Esophagus muscularis mucosa (tissue), 4 donors: Measurements from ENCODE around the gene CD28. TPM values are rescaled to one million over a fixed set of nuclear protein-coding genes. Genes with fewer than 3 reads are reported as not detected.
"Not testable (repeated sequence)": the region's sequence is repeated elsewhere in the genome, so short reads cannot be mapped to it uniquely, and the experiment has no call there.

Source experiments
- DNase-seq: peaks from one replicate; pipeline ENCODE4 v3.0.0-alpha.2; 2017; ENCODE audit errors: extremely low spot score
- H3K27ac ChIP-seq, 4 donors: fragments of 200-600 bp; sonication (generic); replicated peaks in 1 of 4; 1 replicate in 3 of 4; 2 replicates in 1 of 4; pipeline ENCODE4 v1.5.1; 2016 to 2019; ENCODE audit warnings: mild to moderate bottlenecking in 1 of 4
- H3K27me3 ChIP-seq, 4 donors: fragments of 200-600 bp; sonication (generic); one replicate each; pipeline versions ENCODE4 v1.5.1 to v1.6.0; 2016 to 2019
- H3K36me3 ChIP-seq, 4 donors: fragments of 200-600 bp; sonication (generic); one replicate each; pipeline ENCODE4 v1.5.1; 2016 to 2019
- H3K4me1 ChIP-seq, 4 donors: fragments of 200-600 bp; sonication (generic); one replicate each; pipeline ENCODE4 v1.5.1; 2016 to 2019
- H3K4me3 ChIP-seq, 4 donors: fragments of 200-600 bp; sonication (generic); 1 replicate in 2 of 4; 2 replicates in 2 of 4; pipeline ENCODE4 v1.5.1; 2016 to 2019; ENCODE audit warnings: mild to moderate bottlenecking in 4 of 4, moderate library complexity in 1 of 4
- H3K9me3 ChIP-seq, 4 donors: fragments of 200-600 bp; sonication (generic); 1 replicate in 3 of 4; 2 replicates in 1 of 4; pipeline ENCODE4 v1.5.1; 2016 to 2019
- CTCF ChIP-seq, 3 experiments: fragments of 200-600 bp in 2 of 3; fragments of 450-650 bp in 1 of 3; sonication (generic) in 2 of 3; IDR thresholded peaks; one replicate each; pipeline ENCODE4 v1.5.1; 2017 to 2019; ENCODE audit warnings: antibody characterized with exemption in 3 of 3, mild to moderate bottlenecking in 2 of 3, moderate library complexity in 1 of 3
- EP300 ChIP-seq: sonication (generic); formaldehyde crosslinking; IDR thresholded peaks from one replicate; pipeline ENCODE4 v1.6.1; 2017; ENCODE audit warnings: antibody characterized with exemption
- POLR2A ChIP-seq: fragments of 450-650 bp; IDR thresholded peaks from one replicate; pipeline ENCODE4 v1.6.1; 2017; ENCODE audit warnings: antibody characterized with exemption, moderate library complexity, mild to moderate bottlenecking, low read depth
- POLR2AphosphoS5 ChIP-seq, 2 donors: sonication (generic); formaldehyde crosslinking; IDR thresholded peaks; one replicate each; pipeline ENCODE4 v1.6.1; 2017; ENCODE audit warnings: antibody characterized with exemption in 2 of 2
- WGBS: methylation state at CpG from one replicate; pipeline ENCODE4 v1.1.5; 2018; 5-methylcytosine and 5-hydroxymethylcytosine counted together
- intact Hi-C: fragments of 100-400 bp; cut with DNase I; formaldehyde crosslinking; loops from one replicate; pipeline ENCODE4 v1.15.1; 2023
- small RNA-seq, 3 donors: library from RNA; depleted of rRNA; stranded (forward); fragments of <200 nt; gene quantifications; one replicate each; pipeline ENCODE3, GENCODE V24; 2016
- total RNA-seq, 4 donors: library from RNA; depleted of rRNA; stranded (reverse); fragments of >200 nt; gene quantifications; one replicate each; pipeline versions ENCODE4 v1.1.0 to v1.2.1, GENCODE V29; 2016

Gene CD28
- total RNA-seq, 4 donors from 2014 or later: under 0.01 to 2.2 (median 0.28) TPM

DNA sequence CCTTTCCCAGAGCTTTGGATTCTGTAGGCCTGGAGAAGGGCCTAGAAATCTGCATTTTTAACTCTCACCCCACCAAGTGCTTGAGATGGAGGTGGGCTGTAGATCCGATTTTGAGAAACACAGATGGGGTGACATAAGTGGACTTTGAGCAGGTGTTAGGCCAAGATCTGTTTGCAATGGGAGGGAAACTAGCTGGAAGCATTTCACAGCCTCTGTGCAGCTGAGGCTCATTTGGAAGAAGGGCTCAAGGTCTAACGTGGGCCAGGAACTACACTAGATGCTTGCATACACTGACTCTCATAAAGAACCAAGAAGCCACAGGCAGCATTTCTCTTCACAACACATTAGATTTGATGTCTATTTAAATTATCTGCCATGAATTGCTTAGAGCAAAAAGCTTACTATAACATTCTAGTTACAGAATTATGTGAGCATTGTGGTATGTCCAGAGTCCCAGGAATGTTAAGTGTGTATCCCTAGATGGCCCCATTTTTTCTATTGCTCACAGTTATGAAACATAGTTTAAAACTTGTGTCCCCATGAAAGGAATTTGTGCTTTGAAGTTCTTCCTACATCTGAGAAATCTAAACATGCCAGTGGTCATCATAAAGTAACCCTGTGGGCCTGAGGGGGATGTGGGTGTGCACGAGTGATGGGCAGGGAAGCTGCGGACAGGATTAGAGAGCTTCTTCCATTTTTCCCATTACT, 77.2 kb downstream of the CD28 start:
- WGBS: 72% methylated on average over 4 of the region's 4 CpGs
- intact Hi-C loops: loop anchor here (10.0 kb wide), 1 partner anchor 249 kb away; the partner anchor contains the start of gene RAPH1
- H3K36me3 ChIP-seq: no peaks in the 10 kb centered on the region
- peak overlapping the region in 2 of 4 donors; percentile 25 to 37 for H3K27ac ChIP-seq
- TF ChIP-seq POLR2A (no peak), EP300 (no peak), CTCF (IDR thresholded peaks at IDR 0.05) (no peak), POLR2AphosphoS5 (IDR thresholded peaks at IDR 0.05) (no peak)
- no peak overlapping the region for H3K4me3 ChIP-seq
- DNase-seq: no peak
- H3K27me3 ChIP-seq: no peaks in the 10 kb centered on the region
- H3K4me1 ChIP-seq: peaks cover 8 to 56% (median 49%) of the 10 kb centered on the region in 4 donors
- no peaks in the 10 kb centered on the region for H3K9me3 ChIP-seq

- peaks cover 8 to 56% (median 51%) of the 10 kb centered on the region in 4 donors for H3K4me1 ChIP-seq
- not testable (repeated sequence) for H3K9me3 ChIP-seq, H3K27me3 ChIP-seq, H3K27ac ChIP-seq, DNase-seq, H3K4me3 ChIP-seq, H3K36me3 ChIP-seq
- intact Hi-C loops: loop anchor here (10.0 kb wide), 1 partner anchor 250 kb away; the partner anchor contains the start of gene RAPH1
- WGBS: 92% methylated on average over 9 of the region's 10 CpGs
Measured at GRCh38 chr2:203784710-203785270, 78.4 kb downstream of the CD28 start.

DNA sequence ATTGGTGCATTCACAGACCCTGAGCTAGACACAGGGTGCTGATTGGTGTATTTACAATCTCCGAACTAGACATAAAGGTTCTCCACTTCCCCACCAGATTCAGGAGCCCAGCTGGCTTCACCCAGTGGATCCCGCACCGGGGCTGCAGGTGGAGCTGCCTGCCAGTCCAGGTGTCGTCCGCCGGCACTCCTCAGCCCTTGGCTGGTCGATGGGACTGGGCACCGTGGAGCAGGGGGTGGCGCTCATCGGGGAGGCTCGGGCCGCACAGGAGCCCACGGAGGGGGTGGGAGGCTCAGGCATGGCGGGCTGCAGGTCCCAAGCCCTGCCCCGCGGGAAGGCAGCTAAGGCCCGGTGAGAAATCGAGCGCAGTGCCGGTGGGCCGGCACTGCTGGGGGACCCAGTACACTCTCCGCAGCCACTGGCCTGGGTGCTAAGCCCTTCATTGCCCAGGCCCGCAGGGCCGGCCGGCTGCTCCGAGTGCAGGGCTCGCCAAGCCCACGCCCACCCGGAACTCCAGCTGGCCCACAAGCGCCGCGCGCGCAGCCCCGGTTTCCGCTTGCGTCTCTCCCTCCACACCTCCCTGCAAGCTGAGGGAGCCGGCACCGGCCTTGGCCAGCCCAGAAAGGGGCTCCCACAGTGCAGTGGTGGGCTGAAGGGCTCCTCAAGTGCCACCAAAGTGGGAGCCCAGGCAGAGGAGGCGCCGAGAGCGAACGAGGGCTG, 79.1 kb downstream of the CD28 start:
- peaks cover 8 to 56% (median 51%) of the 10 kb centered on the region in 4 donors for H3K4me1 ChIP-seq
- intact Hi-C loops: loop anchor here (10.0 kb wide), 1 partner anchor 251 kb away; the partner anchor contains the start of gene RAPH1
- not testable (repeated sequence) for H3K9me3 ChIP-seq, H3K36me3 ChIP-seq, H3K27me3 ChIP-seq, DNase-seq, H3K4me3 ChIP-seq
- WGBS: 98% methylated on average over 21 of the region's 43 CpGs
- H3K27ac ChIP-seq: peak overlapping the region in 3 of 4 donors; percentile 38 to 59 (median 49)

- Histone ChIP-seq H3K4me3 (no peak overlapping the region), H3K9me3 (no peaks in the 10 kb centered on the region), H3K27me3 (no peaks in the 10 kb centered on the region), H3K27ac (peak overlapping the region; percentile 38 to 59 (median 46)), H3K4me1 (peaks cover 8 to 55% (median 49%) of the 10 kb centered on the region in 4 donors), H3K36me3 (no peaks in the 10 kb centered on the region)
- DNase-seq: no peak
- intact Hi-C loops: loop anchor here (10.0 kb wide), 1 partner anchor 252 kb away; the partner anchor contains the start of gene RAPH1
- TF ChIP-seq POLR2AphosphoS5 (IDR thresholded peaks at IDR 0.05) (peak; percentile 45 to 50), CTCF (IDR thresholded peaks at IDR 0.05) (no peak)
- 52% methylated on average over 6 of the region's 6 CpGs for WGBS
Measured at GRCh38 chr2:203786549-203787351, 80.3 kb downstream of the CD28 start.

- no peaks in the 10 kb centered on the region for H3K36me3 ChIP-seq
- H3K9me3 ChIP-seq: no peaks in the 10 kb centered on the region
- no peaks in the 10 kb centered on the region for H3K27me3 ChIP-seq
- DNase-seq: no peak
- peak overlapping the region in 3 of 4 donors; percentile 6 to 44 (median 20) for H3K27ac ChIP-seq
- WGBS: 64% methylated on average over 2 of the region's 2 CpGs
- TF ChIP-seq EP300: no peak
- no peak for TF ChIP-seq POLR2A
- TF ChIP-seq CTCF (IDR thresholded peaks at IDR 0.05): no peak
- no peak for TF ChIP-seq POLR2AphosphoS5 (IDR thresholded peaks at IDR 0.05)
- no peak overlapping the region for H3K4me3 ChIP-seq
- intact Hi-C loops: loop anchor here (10.0 kb wide), 1 partner anchor 253 kb away; the partner anchor contains the start of gene RAPH1
- H3K4me1 ChIP-seq: peaks cover 8 to 43% (median 37%) of the 10 kb centered on the region in 4 donors
Measured at GRCh38 chr2:203787979-203788378, 81.5 kb downstream of the CD28 start.

Small RNA genes within 50 kb of the gene (small RNA-seq; reads per million reads assigned to genes)
- gene AC125238.1 (0 reads per million in 3 donors), gene RNU6-474P (0 reads per million in 3 donors)

Other genes with a start within 250 kb of the CD28 start
- 10 to 100 TPM; 15.4 to 20.4 (median 18.2) TPM for gene RAPH1, start 171.3 kb upstream of the CD28 start, total RNA-seq
- under 1 TPM in 1 of 4 donors, not detected in 3; 0.33 TPM for gene CTLA4, start 161.1 kb downstream of the CD28 start, total RNA-seq
- under 1 TPM in 2 of 4 donors, not detected in 2; under 0.01 to 0.50 TPM for gene ICOS, start 230.1 kb downstream of the CD28 start, total RNA-seq